Psoas muscle (tissue), 8 donors: ENCODE results near the gene OLIG2. TPM values are rescaled to one million over a fixed set of nuclear protein-coding genes. Genes with fewer than 3 reads are reported as not detected.

Source experiments
- ATAC-seq, 4 donors: fragments of 200-7000 bp; cut with Tn5 transposase; one replicate each; pipeline ENCODE4 v1.9.1; 2020; ENCODE audit warnings: moderate library complexity in 3 of 4, mild to moderate bottlenecking in 2 of 4
- DNase-seq, 2 donors: peaks; one replicate each; pipeline ENCODE4 v3.0.0-alpha.2; 2020
- H3K27ac ChIP-seq: fragments of 200-600 bp; one replicate; pipeline ENCODE4 v1.8.0; 2022
- H3K27me3 ChIP-seq, 3 donors: fragments of 200-600 bp in 1 of 3; one replicate each; pipeline versions ENCODE4 v1.6.1 to v1.8.0; 2013 to 2022; ENCODE audit warnings: low read length in 2 of 3, mild to moderate bottlenecking in 2 of 3, moderate library complexity in 1 of 3; ENCODE audit not compliant: insufficient read depth in 3 of 3
- H3K36me3 ChIP-seq, 2 donors: fragments of 200-600 bp in 1 of 2; one replicate each; pipeline versions ENCODE4 v1.6.1 to v1.8.0; 2013 to 2022; ENCODE audit warnings: low read depth in 1 of 2, mild to moderate bottlenecking in 1 of 2, moderate library complexity in 1 of 2; ENCODE audit not compliant: insufficient read depth in 1 of 2
- H3K4me1 ChIP-seq: fragments of 200-600 bp; one replicate; pipeline ENCODE4 v1.8.0; 2022
- H3K4me3 ChIP-seq: fragments of 200-600 bp; one replicate; pipeline ENCODE4 v1.8.0; 2022; ENCODE audit warnings: mild to moderate bottlenecking
- H3K9me3 ChIP-seq: fragments of 200-600 bp; one replicate; pipeline ENCODE4 v1.8.0; 2022
- CTCF ChIP-seq: fragments of 200-600 bp; IDR thresholded peaks from one replicate; pipeline ENCODE4 v1.8.0; 2022; ENCODE audit warnings: antibody characterized with exemption
- WGBS, 3 donors: extraction: QIAGEN DNeasy Blood & Tissue Kit; methylation state at CpG; one replicate each; pipeline versions ENCODE4 v1.1.6 to v1.1.7; 2013; 5-methylcytosine and 5-hydroxymethylcytosine counted together
- intact Hi-C, 2 donors: fragments of 100-400 bp; cut with DNase I; formaldehyde crosslinking; loops; one replicate each; pipeline versions ENCODE4 v1.11.0 to v1.14.2; 2022
- polyA plus RNA-seq, 3 donors: library from polyadenylated mRNA; stranded (reverse); fragments of 200-250 nt; gene quantifications; one replicate each; pipeline ENCODE4 v1.2.3, GENCODE V29; 2013
- total RNA-seq, 4 donors: library from RNA; stranded (reverse); fragmentation: NEBNext Ultra II Directional in 2 of 4; extraction: Animal tissue kit (Norgen Biotek cat#: 25700) in 2 of 4; gene quantifications; one replicate each; pipeline versions ENCODE4 v1.2.1 to v1.2.4, GENCODE V29; 2021 to 2023
- donor health status: healthy with polysubstance abuse.
- donor health status: DM: no; HTN: no; CAD: no; lungs with moderate emphysema.
- donor health status: Bipolar disorder and iron deficiency.
- donor health status: healthy.
- donor health status: DM: yes; HTN: yes; CAD: no.
- donor health status: DM: no; HTN: no; CAD: no.
- donor health status: DM: no; HTN: no; CAD: no.
- donor health status: DM: yes; HTN: yes; CAD: no.

OLIG2 gene
- total and polyA plus RNA-seq, 7 donors: 0.03 to 0.22 (median 0.15) TPM; not detected in 3

- no peak overlapping the region for H3K27ac ChIP-seq
- H3K36me3 ChIP-seq: no peaks in the 10 kb centered on the region
- intact Hi-C loops: no loop called here
- WGBS, 3 donors: 4 to 5% (median 4%) methylated on average over 44 to 49 of the region's 49 CpGs
- H3K9me3 ChIP-seq: no peaks in the 10 kb centered on the region
- peak overlapping the region; percentile 46 for H3K4me3 ChIP-seq
- peaks cover 24% of the 10 kb centered on the region for H3K4me1 ChIP-seq
- no peak for TF ChIP-seq CTCF
- peaks cover 0 to 98% (median 67%) of the 10 kb centered on the region in 3 donors for H3K27me3 ChIP-seq
- ATAC-seq: peak in 1 of 4 donors; percentile 25
- DNase-seq: no peak
These were observed 2.0 kb upstream of the OLIG2 start for GRCh38 chr21:33023574-33024200.

GRCh38 chr21:33024201-33025103, 1.3 kb upstream of the OLIG2 start:
- peaks cover 0 to 98% (median 67%) of the 10 kb centered on the region in 3 donors for H3K27me3 ChIP-seq
- H3K4me1 ChIP-seq: peaks cover 24% of the 10 kb centered on the region
- no peak overlapping the region for H3K27ac ChIP-seq
- no peak for DNase-seq
- no peak for TF ChIP-seq CTCF
- no peaks in the 10 kb centered on the region for H3K36me3 ChIP-seq
- peak overlapping the region; percentile 46 for H3K4me3 ChIP-seq
- no peak for ATAC-seq
- H3K9me3 ChIP-seq: no peaks in the 10 kb centered on the region
- 6 to 14% (median 13%) methylated on average over 40 of the region's 40 CpGs for WGBS, 3 donors
- intact Hi-C loops: no loop called here

DNA sequence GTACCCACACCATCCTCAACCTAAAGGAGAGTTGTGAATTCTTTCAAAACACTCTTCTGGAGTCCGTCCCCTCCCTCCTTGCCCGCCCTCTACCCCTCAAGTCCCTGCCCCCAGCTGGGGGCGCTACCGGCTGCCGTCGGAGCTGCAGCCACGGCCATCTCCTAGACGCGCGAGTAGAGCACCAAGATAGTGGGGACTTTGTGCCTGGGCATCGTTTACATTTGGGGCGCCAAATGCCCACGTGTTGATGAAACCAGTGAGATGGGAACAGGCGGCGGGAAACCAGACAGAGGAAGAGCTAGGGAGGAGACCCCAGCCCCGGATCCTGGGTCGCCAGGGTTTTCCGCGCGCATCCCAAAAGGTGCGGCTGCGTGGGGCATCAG, 638 bp upstream of the OLIG2 start:
- H3K9me3 ChIP-seq: no peaks in the 10 kb centered on the region
- DNase-seq (no peak), ATAC-seq (no peak)
- intact Hi-C loops: no loop called here
- no peak overlapping the region for H3K27ac ChIP-seq
- WGBS, 3 donors: 3 to 4% (median 4%) methylated on average over 22 of the region's 22 CpGs
- H3K4me3 ChIP-seq: peak overlapping the region; percentile 32
- H3K27me3 ChIP-seq: peaks cover 0 to 98% (median 67%) of the 10 kb centered on the region in 3 donors
- peaks cover 19% of the 10 kb centered on the region for H3K4me1 ChIP-seq
- no peak for TF ChIP-seq CTCF
- H3K36me3 ChIP-seq: no peaks in the 10 kb centered on the region

- DNase-seq (no peak), ATAC-seq (no peak)
- Histone ChIP-seq H3K4me1 (peaks cover 16% of the 10 kb centered on the region), H3K27me3 (peaks cover 0 to 100% (median 61%) of the 10 kb centered on the region in 3 donors), H3K9me3 (no peaks in the 10 kb centered on the region), H3K36me3 (no peaks in the 10 kb centered on the region), H3K4me3 (no peak overlapping the region), H3K27ac (no peak overlapping the region)
- TF ChIP-seq CTCF: no peak
- WGBS, 3 donors: 10 to 13% (median 10%) methylated on average over 21 of the region's 21 CpGs
- intact Hi-C loops: no loop called here
These were observed 716 bp downstream of the OLIG2 start for GRCh38 chr21:33026443-33026858.
